HCT116 (cell line): ENCODE data around the gene ADD1. TPM values are rescaled to one million over a fixed set of nuclear protein-coding genes. Genes with fewer than 3 reads are reported as not detected.

Source experiments
- ATAC-seq: fragments of 200-7000 bp; cut with Tn5 transposase; 2 replicates; pipeline ENCODE4 v1.9.1; 2020; ENCODE audit warnings: mild to moderate bottlenecking, moderate library complexity
- BruUV-seq: library from RNA; stranded (reverse); fragments of 400-500 nt; replicated peaks from 2 replicates; lab custom pipeline; 2021; lab: Mats Ljungman, UMichigan
- CTCF ChIA-PET: fragments of 300-600 bp; sonication (Branson Sonifier 250); formaldehyde crosslinking; loops from one replicate; lab custom pipeline; 2021; ENCODE audit warnings: antibody characterized with exemption; lab: Charles Lee
- POLR2A ChIA-PET: fragments of 300-600, 350-600 bp; sonication (Branson Sonifier 250); formaldehyde crosslinking; loops from one replicate; lab custom pipeline; 2021; ENCODE audit warnings: antibody characterized with exemption; lab: Charles Lee
- RAD21 ChIA-PET, 2 experiments: fragments of 300-600 bp; sonication (Branson Sonifier 250); formaldehyde crosslinking; loops; one replicate each; lab custom pipeline; 2023; ENCODE audit warnings: low total read pairs in 2 of 2; ENCODE audit not compliant: uncharacterized antibody in 2 of 2, unreplicated experiment in 2 of 2, low non-redundant PET in 1 of 2; lab: Charles Lee
- DNase-seq: peaks from one replicate; pipeline ENCODE4 v3.0.0-alpha.2; 2010; ENCODE audit warnings: low read depth, low spot score
- H2AFZ ChIP-seq: fragments of 200-600 bp; shearing (Covaris generic), sonication (generic); 2 replicates; pipeline ENCODE4 v1.6.1; 2017; ENCODE audit warnings: low read depth, mixed run types, mixed read lengths, antibody characterized with exemption, low read length; ENCODE audit not compliant: poor library complexity, severe bottlenecking
- H3K27ac ChIP-seq: 2 replicates; pipeline ENCODE4 v1.5.1; 2012; ENCODE audit warnings: low read depth, low read length
- H3K27me3 ChIP-seq: fragments of 200-600 bp; sonication (generic); 2 replicates; pipeline ENCODE4 v1.6.1; 2016; ENCODE audit warnings: mixed run types, low read length, mixed read lengths; ENCODE audit not compliant: insufficient read depth
- H3K36me3 ChIP-seq, 2 experiments: fragments of 200-500 bp in 1 of 2; fragments of 200-600 bp in 1 of 2; sonication (Bioruptor generic) in 1 of 2; sonication (generic) in 1 of 2; 2 replicates each; pipeline versions ENCODE4 v1.5.1 to v1.6.1; 2014 to 2016; ENCODE audit warnings: low read length in 2 of 2, inconsistent platforms in 1 of 2, mixed read lengths in 1 of 2, mixed run types in 1 of 2; ENCODE audit not compliant: insufficient read depth in 2 of 2, control insufficient read depth in 1 of 2
- H3K4me1 ChIP-seq, 2 experiments: fragments of 200-600 bp in 1 of 2; sonication (generic) in 1 of 2; 2 replicates each; pipeline versions ENCODE4 v1.5.1 to v1.6.1; 2012 to 2017; ENCODE audit warnings: low read length in 2 of 2, inconsistent platforms in 1 of 2, mild to moderate bottlenecking in 1 of 2, mixed read lengths in 1 of 2, mixed run types in 1 of 2, moderate library complexity in 1 of 2; ENCODE audit not compliant: insufficient read depth in 2 of 2, control insufficient read depth in 1 of 2
- H3K4me2 ChIP-seq: fragments of 200-600 bp; sonication (generic); 2 replicates; pipeline ENCODE4 v1.6.1; 2017; ENCODE audit warnings: mixed run types, low read length, mixed read lengths
- H3K4me3 ChIP-seq, 2 experiments: fragments of 200-600 bp in 1 of 2; sonication (generic) in 1 of 2; replicated peaks in 1 of 2; 2 replicates each; pipeline ENCODE4 v1.5.1; 2011 to 2016; ENCODE audit warnings: low read length in 2 of 2, control low read depth in 1 of 2, low read depth in 1 of 2, mild to moderate bottlenecking in 1 of 2, mixed read lengths in 1 of 2, mixed run types in 1 of 2
- H3K79me2 ChIP-seq: fragments of 200-600 bp; sonication (generic); 2 replicates; pipeline ENCODE4 v1.6.1; 2017; ENCODE audit warnings: mild to moderate bottlenecking, mixed run types, low read length, moderate library complexity, mixed read lengths; ENCODE audit not compliant: insufficient read depth
- H3K9ac ChIP-seq: fragments of 200-600 bp; sonication (generic); 2 replicates; pipeline ENCODE4 v1.6.1; 2016; ENCODE audit warnings: low read length, mixed read lengths
- H3K9me2 ChIP-seq: fragments of 200-600 bp; sonication (generic), shearing (Covaris generic); 2 replicates; pipeline ENCODE4 v1.6.1; 2017; ENCODE audit warnings: mixed run types, mild to moderate bottlenecking, moderate library complexity; ENCODE audit not compliant: insufficient read depth
- H3K9me3 ChIP-seq, 2 experiments: fragments of 200-500 bp in 1 of 2; fragments of 200-600 bp in 1 of 2; sonication (Bioruptor generic) in 1 of 2; sonication (generic) in 1 of 2; 2 replicates each; pipeline ENCODE4 v1.6.1; 2014 to 2017; ENCODE audit warnings: low read length in 2 of 2, mixed read lengths in 2 of 2, inconsistent platforms in 1 of 2, low read depth in 1 of 2, mild to moderate bottlenecking in 1 of 2, mixed run types in 1 of 2, moderate library complexity in 1 of 2; ENCODE audit not compliant: control insufficient read depth in 1 of 2, insufficient read depth in 1 of 2
- H4K20me1 ChIP-seq: fragments of 200-600 bp; sonication (generic), shearing (Covaris generic); 2 replicates; pipeline ENCODE4 v1.6.1; 2017; ENCODE audit warnings: mixed run types, mild to moderate bottlenecking, moderate library complexity; ENCODE audit not compliant: insufficient read depth
- ATF3 ChIP-seq: IDR thresholded peaks from 2 replicates; pipeline ENCODE4 v1.6.1; 2012
- CBX3 ChIP-seq: IDR thresholded peaks from 2 replicates; pipeline ENCODE4 v1.6.1; 2012; ENCODE audit warnings: low read depth
- SIN3A ChIP-seq: IDR thresholded peaks from 2 replicates; pipeline ENCODE4 v1.6.1; 2012; ENCODE audit warnings: low read depth
- SP1 ChIP-seq: IDR thresholded peaks from 2 replicates; pipeline ENCODE4 v1.6.1; 2012; ENCODE audit warnings: low read depth
- TCF7L2 ChIP-seq: IDR thresholded peaks from 2 replicates; pipeline ENCODE4 v1.7.0; 2011; ENCODE audit warnings: borderline replicate concordance, inconsistent platforms; ENCODE audit not compliant: insufficient read depth, insufficient read length; ENCODE audit errors: extremely low read depth
- ZBTB33 ChIP-seq: IDR thresholded peaks from 2 replicates; pipeline ENCODE4 v1.6.1; 2011; ENCODE audit warnings: mild to moderate bottlenecking, low read length, moderate library complexity; ENCODE audit not compliant: insufficient replicate concordance; ENCODE audit errors: extremely low read depth
- intact Hi-C: fragments of 100-400 bp; cut with micrococcal nuclease; formaldehyde crosslinking; loops from 2 replicates; pipeline ENCODE4 v1.10.0; 2022
- total RNA-seq: library from RNA; stranded (reverse); gene quantifications from one replicate; pipeline ENCODE4 v1.2.1, GENCODE V29; 2021; ENCODE audit not compliant: unreplicated experiment

The ADD1 gene
- total RNA-seq, 1 experiment from 2014 or later, result 139 TPM

- peaks cover 68% of the 10 kb centered on the region for H3K79me2 ChIP-seq
- H3K4me2 ChIP-seq, result no peak overlapping the region
- no TSS peak for BruUV-seq
- ChIA-PET POLR2A (no interaction called here), RAD21 (no interaction called here), CTCF (no interaction called here)
- no peak overlapping the region for H3K27ac ChIP-seq
- H2AFZ ChIP-seq, result no peak overlapping the region
- no peak overlapping the region for H3K9ac ChIP-seq
- peaks cover 9 to 13% of the 10 kb centered on the region in 2 experiments; a peak in 3 of 4 replicates for H3K4me1 ChIP-seq
- intact Hi-C loops, result no loop called here
- H3K36me3 ChIP-seq, result no peaks in the 10 kb centered on the region
- DNase-seq, result no peak
- 0 out of 2 replicates have a peak, but pooled peaks cover 12% of the 10 kb centered on the region for H4K20me1 ChIP-seq
- no peak for TF ChIP-seq SIN3A
- no peak for TF ChIP-seq ZBTB33
- no peak for TF ChIP-seq ATF3
- TF ChIP-seq TCF7L2, result no peak
- no peak for TF ChIP-seq CBX3
- H3K4me3 ChIP-seq, result no peak overlapping the region
- no peaks in the 10 kb centered on the region for H3K9me2 ChIP-seq
- ATAC-seq, result no peak
- H3K9me3 ChIP-seq, result no peaks in the 10 kb centered on the region
- H3K27me3 ChIP-seq, result no peaks in the 10 kb centered on the region
Measured at GRCh38 chr4:2846172-2846571, 2.5 kb downstream of the ADD1 start.

- H3K9ac ChIP-seq, result no peak overlapping the region
- H3K4me2 ChIP-seq, result no peak overlapping the region
- H3K79me2 ChIP-seq, result peaks cover 75% of the 10 kb centered on the region
- RAD21 ChIA-PET, result no interaction called here
- H2AFZ ChIP-seq, result no peak overlapping the region
- CTCF ChIA-PET, result no interaction called here
- DNase-seq, result no peak
- 0 out of 2 replicates have a peak, but pooled peaks cover 12% of the 10 kb centered on the region for H4K20me1 ChIP-seq
- H3K9me2 ChIP-seq, result no peaks in the 10 kb centered on the region
- H3K9me3 ChIP-seq, result no peaks in the 10 kb centered on the region
- intact Hi-C loops, result no loop called here
- POLR2A ChIA-PET, result no interaction called here
- H3K27ac ChIP-seq, result no peak overlapping the region
- no peaks in the 10 kb centered on the region for H3K27me3 ChIP-seq
- H3K4me1 ChIP-seq, result peaks cover 9 to 13% of the 10 kb centered on the region in 2 experiments; a peak in 3 of 4 replicates
- H3K36me3 ChIP-seq, result no peaks in the 10 kb centered on the region
- no peak for ATAC-seq
- TF ChIP-seq SP1 (no peak), ZBTB33 (no peak), ATF3 (no peak)
- no TSS peak for BruUV-seq
- no peak overlapping the region for H3K4me3 ChIP-seq
Measured at GRCh38 chr4:2847302-2847871, 3.7 kb downstream of the ADD1 start.
